Measurements from ENCODE around the gene ASMTL.
"Not testable (repeated sequence)": the region's sequence is repeated elsewhere in the genome, so short reads cannot be mapped to it uniquely, and the experiment has no call there.

ASMTL gene

GRCh38 chrX:1403867-1404266 is 48.8 kb downstream of the ASMTL start:
- not testable (repeated sequence) for DNase-seq (ENCODE audit: low spot score)

GRCh38 chrX:1403228-1403627 is 49.5 kb downstream of the ASMTL start:
- DNase-seq (ENCODE audit: low spot score) = no peak

- no peak for DNase-seq (ENCODE audit: low spot score)
These were observed 50.9 kb downstream of the ASMTL start for GRCh38 chrX:1401611-1402430.

DNA sequence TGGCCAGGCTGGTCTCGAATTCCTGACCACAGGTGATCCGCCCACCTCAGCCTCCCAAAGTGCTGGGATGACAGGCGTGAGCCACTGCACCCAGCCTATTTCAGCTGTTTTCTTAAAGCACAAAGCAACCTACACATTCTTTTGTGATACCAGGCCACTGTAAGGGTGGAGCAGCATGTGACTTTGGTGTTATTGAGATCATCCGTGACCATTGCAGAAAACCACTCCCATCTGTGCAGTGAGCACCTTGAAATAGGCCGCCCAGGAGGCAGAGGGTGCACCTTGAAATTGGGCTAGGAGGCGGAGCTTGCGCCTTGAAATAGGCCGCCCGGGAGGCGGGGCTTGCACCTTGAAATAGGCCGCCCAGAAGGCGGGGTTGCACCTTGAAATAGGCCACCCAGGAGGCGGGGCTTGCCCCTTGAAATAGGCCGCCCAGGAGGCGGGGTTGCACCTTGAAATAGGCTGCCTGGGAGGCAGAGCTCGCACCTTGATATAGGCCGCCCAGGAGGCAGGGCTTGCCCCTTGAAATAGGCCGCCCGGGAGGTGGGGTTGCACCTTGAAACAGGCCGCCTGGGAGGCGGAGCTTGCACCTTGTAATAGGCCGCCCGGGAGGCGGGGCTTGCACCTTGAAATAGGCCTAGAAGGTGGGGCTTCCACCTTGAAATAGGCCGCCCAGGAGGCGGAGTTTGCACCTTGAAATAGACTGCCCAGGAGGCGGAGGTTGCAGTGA is 51.8 kb downstream of the ASMTL start:
- no peak for DNase-seq (ENCODE audit: low spot score)

GRCh38 chrX:1400049-1400448 is 52.7 kb downstream of the ASMTL start:
- no peak for DNase-seq (ENCODE audit: low spot score)

- no peak for DNase-seq (ENCODE audit: low spot score)
These were observed 54.0 kb downstream of the ASMTL start for GRCh38 chrX:1398431-1399340.

DNA sequence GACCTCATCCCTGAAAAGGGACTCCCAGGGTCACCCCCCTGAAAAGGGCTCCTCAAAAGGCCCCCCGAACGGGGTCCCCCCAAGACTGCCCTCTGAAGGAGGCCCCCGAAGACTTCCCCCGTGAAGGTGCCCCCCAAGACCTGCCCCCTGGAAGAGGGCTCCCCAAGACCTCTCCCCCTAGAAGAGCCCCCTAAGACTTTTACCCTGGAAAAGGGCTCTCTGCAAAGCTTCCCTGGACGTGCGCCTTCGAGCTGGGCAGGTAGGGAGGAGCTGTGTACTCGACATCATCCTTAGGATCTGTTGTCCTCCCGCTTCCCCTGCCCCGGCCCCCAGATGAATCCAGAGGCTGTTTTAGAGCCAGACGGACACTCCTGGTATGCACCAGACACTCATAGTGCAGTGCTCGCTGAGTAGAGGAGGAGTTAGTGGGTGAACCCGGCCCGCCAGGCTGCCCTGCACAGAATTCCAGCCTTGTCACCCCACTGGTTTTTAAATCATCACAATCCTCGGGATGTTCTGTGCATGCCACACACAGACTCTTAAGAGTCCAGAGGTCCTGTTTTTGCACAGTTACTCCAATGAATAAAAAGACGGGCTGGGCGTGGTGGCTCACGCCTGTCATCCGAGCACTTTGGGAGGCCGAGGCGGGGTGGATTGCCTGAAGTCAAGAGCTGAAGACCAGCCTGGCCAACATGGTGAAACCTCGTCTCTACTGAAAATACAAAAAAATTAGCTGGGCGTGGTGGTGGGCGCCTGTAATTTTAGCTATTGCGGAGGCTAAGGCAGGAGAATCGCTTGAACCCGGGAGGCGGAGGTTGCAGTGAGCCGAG is 55.1 kb downstream of the ASMTL start:
- no peak for DNase-seq (ENCODE audit: low spot score)

DNA sequence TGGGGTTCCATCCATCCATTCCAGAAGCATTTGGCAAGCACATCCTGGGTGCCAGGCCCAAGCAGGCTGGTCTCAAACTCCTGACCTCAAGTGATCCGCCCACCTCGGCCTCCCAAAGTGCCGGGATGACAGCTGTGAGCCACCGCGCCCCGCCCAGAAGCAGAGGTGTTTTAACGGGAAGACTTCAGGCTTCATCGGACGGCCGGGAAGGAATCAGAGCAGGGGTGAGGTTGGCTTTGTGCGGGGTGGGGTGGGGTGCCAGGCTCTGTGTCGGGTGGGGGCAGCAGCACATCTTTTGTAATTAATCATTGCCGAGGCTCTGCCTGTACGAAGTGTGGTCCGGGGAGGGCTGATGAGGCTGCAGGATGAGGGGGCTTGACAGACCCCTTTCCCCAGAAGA is 55.7 kb downstream of the ASMTL start:
- DNase-seq (ENCODE audit: low spot score) = no peak

GRCh38 chrX:1395646-1396216 is 57.0 kb downstream of the ASMTL start:
- no peak for DNase-seq (ENCODE audit: low spot score)

DNA sequence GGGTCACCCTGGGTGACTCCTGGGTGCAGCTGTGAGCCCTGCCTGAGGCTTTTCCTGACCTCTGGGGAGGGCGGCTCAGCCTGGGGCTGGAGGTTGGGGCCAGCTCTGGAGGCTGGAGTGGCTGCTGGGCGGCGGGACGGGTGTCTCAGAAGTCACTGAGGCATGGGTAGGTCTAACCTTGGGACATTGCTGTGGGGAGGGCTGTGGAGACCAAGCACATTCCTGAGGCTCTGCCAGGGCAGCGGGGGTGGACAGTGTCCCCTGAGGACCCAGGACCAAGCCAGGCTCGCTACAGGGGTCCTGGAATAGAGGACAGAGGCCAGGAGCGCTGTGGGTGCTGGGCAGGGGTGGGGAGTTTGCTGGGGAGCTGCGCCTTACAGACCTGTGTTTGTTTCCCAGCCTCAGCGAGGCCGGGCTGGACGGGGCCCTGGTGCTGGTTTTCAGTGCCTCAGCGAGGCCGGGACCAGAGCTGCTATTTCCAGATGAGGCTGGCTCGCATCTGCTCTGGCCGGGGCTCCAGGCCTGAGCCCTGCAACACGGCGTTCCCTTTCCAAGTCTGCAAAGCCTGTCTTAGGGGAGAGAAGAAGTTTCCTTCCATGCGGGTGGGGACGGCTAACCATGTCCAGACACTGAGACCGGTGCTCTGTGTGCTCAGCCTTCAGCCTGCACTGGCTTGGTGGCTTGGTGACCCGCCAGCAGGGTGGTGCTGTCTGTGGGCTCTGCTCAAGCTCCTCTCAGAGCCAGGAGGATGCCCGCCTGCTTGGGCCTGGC is 57.8 kb downstream of the ASMTL start:
- DNase-seq (ENCODE audit: low spot score) = no peak

GRCh38 chrX:1393871-1394615 is 58.7 kb downstream of the ASMTL start:
- DNase-seq (ENCODE audit: low spot score) = no peak

DNA sequence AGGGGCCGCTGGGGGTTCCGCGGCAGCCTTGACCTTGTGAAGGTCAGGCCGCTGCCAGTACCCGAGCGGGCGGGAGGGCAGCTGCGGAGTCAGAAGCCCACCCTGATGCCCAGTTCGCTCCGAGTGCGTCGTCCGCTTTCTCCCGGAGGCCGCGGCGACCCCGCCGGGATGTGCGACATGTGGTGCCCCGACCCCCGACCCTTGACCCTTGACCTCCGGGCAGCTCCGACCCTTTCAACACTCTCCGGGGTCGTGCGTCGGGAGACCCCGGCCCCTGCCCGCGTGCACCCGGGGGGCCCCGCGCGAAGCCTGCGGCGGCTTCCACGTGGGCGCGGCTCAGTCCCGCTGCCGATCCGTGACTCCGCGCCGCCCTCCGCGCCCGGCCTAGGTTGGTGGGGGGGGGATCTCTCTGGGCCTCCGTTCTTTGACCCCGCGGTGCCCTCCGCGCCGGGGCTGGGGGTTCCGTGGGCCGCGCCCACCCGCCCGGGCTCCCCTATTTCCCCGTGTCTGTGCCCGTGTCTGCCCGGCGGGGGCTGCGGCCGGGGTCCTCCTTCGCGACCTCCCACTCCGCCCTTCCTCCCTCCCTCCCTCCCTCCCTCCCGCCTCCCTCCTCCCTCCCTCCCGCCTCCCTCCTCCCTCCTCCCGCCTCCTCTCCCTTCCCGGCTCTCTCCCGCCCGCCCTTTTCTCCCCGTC is 60.2 kb downstream of the ASMTL start:
- DNase-seq (ENCODE audit: low spot score) = peak; percentile 31

DNA sequence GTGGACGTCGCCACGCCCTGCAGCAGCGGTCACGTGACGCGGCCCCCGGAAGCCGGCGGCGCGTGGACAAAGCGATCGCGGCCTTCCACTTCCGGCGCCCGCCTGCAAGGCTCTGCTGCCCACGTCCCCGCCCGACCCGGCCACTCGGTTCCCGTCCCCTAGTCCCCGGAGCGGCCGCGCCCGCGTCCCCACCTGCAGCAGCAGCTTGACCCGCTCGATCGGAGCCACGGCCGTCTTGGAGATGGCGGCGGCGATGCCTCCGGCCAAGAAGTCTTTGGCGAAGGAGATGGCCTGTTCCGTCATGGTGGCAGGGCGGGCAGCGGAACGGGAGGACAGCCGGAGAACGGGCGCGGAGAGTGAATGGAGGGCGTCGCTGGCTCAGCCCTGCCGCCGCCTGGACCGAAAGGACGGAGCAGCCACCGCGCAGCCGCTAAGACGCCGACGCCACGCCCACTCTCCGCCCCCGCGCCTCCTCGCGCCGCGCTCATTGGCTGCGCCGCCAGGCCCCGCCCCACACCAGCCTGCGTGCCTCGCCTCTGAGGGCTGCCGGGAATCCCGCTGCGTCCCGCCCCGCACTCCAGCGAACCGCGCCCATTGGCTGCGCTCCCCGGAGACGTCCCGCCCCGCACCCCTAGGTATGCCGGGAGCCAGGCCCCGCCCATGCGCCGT is 60.9 kb downstream of the ASMTL start, which contains the start of gene SLC25A6:
Gene SLC25A6, minus strand, starts transcription at position 407 of the 669 bp plus-strand sequence. Its CDS starts 104 bp downstream, at position 303.
- peak; percentile 99 for DNase-seq (ENCODE audit: low spot score)

DNA sequence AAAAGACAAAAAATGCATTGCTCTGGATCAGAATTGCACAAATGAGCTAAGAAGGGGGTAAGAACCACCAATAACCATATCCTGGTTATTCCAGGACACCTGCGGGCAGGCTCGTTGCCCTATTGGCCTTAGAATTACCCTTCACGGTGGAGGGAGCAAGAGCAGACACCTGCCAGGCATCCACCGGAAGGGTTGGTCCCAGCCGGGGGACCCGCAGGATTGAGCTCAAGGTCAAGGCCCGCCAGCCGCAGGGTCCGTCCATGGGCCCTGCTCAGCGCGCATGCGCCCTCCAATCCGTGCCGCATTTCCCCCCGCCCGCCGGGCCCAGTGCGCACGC is 61.4 kb downstream of the ASMTL start:
- peak; percentile 96 for DNase-seq (ENCODE audit: low spot score)

GRCh38 chrX:1390621-1391369 is 61.9 kb downstream of the ASMTL start:
- DNase-seq (ENCODE audit: low spot score) = no peak

DNA sequence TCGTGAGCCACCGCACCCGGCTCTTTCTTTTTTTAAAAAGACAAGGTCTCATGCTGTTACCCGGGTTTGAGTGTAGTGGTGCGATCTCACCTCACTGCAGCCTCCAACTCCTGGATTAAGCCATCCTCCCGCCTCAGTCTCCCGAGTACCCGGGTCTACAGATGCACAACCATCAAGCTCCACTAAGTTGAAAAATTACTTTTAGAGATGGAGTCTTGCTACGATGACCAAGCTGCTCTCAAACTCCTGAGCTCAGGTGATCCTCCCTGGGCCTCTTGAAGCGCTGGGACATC is 62.8 kb downstream of the ASMTL start:
- DNase-seq (ENCODE audit: low spot score) = no peak

DNA sequence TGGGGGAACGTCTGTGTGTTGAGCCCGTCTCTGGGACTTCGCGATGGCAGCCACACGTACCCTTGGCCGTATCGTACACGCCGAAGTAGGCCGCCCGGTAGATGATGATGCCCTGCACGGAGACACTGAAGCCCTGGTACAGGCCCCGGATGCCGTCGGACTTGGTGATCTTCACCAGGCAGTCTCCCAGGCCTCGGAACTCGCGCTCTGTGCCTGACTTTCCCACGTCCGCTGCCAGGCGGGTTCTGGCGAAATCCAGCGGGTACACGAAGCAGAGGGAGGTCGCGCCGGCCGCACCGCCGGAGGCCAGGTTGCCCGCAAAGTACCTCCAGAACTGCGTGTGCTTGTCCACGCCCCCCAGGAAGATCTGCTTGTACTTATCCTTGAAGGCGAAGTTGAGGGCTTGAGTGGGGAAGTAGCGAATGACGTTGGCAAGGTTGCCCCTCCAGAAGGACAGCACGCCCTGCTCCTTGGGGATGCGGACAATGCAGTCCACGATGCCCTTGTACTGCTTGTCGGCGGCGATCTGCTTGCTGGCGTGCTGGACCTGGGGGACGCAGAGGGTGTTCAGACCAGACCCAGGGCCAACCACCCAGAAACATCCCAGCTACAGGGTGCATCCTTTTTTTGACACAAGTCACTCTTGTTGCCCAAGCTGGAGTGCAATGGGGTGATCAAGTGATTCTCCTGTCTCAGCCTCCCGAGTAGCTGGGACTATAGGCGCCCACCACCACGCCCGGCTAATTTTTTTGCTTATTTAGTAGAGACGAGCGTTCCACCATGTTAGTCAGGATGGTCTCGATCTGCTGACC is 63.3 kb downstream of the ASMTL start:
- DNase-seq (ENCODE audit: low spot score) = no peak

All from germinal center (tissue), 1 donor.